ENCODE data around the gene CCDC30.

The CCDC30 gene

DNA sequence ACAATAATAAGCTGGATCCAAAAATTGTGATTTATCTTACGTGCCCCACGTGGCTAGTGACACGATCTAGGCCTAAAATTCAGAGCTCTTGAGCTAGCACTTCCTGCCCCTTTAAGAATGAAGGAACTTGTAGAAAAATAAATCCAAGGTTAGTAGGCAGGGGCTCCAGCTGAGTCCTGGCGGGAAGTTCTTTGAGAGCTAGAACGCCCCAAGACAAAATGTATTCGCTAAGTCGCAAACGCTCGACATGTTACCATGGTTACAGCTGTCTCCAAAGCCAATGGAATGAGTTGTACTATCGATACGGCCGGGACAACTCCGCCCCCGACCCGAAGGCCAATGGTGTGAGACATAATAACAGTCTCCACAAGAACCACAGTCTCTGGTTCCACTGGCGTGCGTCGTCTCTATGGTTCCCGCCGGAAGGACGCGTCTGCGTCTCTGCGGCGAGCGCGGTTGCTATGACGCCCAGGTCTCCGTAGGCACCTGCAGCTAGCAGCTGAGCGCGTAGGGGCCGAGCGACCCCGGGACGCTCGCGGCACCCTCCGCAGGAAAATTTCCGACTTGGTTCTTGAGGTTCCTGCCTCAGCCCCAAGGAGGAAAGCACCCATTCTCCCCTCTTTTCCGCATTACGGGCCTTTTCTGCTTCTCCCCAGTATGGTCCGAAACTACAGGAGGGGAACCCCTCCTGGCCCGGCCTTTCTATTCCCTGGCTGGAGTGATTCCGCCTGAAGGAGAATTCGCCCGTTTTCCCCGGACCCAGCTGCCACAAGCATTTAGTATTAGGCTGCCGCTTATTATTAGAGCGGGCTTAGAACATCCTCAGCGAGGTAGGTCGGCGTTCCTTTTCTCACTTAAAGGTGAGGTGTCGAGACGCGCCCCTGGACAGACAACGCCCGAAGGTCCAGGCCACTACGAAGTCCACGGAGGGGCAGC is at the start of gene CCDC30:
Gene CCDC30 (plus strand): TSS at position 459 of the 936 bp plus-strand sequence. CDS start 17,266 bp downstream, outside the sequence.
- peak; percentile 98 for DNase-seq (ENCODE audit: low read depth)
- TF ChIP-seq, protein P1, sequence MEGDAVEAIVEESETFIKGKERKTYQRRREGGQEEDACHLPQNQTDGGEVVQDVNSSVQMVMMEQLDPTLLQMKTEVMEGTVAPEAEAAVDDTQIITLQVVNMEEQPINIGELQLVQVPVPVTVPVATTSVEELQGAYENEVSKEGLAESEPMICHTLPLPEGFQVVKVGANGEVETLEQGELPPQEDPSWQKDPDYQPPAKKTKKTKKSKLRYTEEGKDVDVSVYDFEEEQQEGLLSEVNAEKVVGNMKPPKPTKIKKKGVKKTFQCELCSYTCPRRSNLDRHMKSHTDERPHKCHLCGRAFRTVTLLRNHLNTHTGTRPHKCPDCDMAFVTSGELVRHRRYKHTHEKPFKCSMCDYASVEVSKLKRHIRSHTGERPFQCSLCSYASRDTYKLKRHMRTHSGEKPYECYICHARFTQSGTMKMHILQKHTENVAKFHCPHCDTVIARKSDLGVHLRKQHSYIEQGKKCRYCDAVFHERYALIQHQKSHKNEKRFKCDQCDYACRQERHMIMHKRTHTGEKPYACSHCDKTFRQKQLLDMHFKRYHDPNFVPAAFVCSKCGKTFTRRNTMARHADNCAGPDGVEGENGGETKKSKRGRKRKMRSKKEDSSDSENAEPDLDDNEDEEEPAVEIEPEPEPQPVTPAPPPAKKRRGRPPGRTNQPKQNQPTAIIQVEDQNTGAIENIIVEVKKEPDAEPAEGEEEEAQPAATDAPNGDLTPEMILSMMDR (IDR thresholded peaks at IDR 0.05; ENCODE audit: control insufficient read depth, extremely low read depth, insufficient read depth): no peak
- peak within 1 kb of the TSS; percentile 89 for H3K4me3 ChIP-seq (ENCODE audit: low read depth, low read length)

DNA sequence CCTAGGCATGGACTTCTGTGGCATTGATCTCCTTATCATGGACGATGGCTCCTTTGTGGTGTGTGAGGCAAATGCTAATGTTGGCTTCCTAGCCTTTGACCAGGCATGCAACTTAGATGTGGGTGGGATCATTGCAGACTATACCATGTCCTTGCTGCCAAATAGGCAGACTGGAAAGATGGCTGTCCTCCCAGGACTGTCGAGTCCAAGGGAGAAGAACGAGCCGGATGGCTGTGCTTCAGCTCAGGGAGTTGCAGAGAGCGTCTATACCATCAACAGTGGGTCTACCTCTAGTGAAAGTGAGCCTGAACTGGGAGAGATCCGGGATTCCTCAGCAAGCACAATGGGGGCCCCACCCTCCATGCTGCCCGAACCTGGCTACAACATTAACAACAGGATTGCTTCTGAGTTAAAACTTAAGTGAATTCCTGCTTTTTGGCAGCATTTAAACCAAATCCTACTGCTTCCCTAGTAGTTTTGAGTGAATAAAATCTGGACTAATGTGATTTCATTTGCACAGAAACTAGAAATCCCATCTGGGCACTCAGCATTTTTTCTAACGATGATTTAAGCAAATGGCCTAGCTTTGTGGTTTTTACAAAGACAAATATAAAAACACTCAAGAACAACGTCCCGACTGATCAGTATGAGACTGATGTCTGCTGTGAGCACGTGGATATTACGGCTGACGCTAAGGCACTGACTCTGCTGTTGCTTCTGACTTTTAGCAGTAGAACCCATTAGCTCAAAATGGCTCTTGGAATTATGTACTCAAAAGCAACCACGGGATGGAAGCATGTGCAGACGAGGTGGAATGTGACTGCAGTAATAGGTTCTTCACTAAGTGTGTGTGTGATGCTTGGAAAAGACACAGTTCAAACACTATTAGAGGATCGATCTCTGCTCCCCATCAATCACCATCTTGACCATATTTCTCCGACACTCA is 48.3 kb upstream of the CCDC30 start:
- TF ChIP-seq, protein P1 (IDR thresholded peaks at IDR 0.05; ENCODE audit: control insufficient read depth, extremely low read depth, insufficient read depth): no peak
- DNase-seq (ENCODE audit: low read depth): no peak
- H3K4me3 ChIP-seq (ENCODE audit: low read depth, low read length): no peak overlapping the region

DNA sequence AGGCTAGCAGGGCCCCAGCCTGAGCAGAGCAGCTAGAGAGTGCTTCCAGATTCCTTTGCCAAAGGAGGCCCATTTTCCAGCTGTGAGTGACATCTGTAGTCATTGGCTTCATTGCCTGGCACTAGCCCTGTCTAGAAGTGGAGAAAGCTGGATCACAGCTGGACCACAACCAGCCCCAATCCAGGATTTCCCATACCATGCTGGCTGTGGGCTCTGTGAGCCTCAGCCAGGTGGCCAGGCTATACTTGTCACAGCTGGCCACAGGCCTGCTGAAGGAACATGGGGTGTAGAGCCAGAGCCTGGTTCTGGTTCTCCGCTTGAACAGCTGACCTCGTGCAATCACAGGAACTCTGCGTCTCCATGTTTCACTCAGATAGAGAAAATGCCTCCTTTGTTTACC is 45.9 kb upstream of the CCDC30 start:
- TF ChIP-seq, protein P1 (IDR thresholded peaks at IDR 0.05; ENCODE audit: control insufficient read depth, extremely low read depth, insufficient read depth): no peak
- DNase-seq (ENCODE audit: low read depth): no peak
- H3K4me3 ChIP-seq (ENCODE audit: low read depth, low read length): no peak overlapping the region

DNA sequence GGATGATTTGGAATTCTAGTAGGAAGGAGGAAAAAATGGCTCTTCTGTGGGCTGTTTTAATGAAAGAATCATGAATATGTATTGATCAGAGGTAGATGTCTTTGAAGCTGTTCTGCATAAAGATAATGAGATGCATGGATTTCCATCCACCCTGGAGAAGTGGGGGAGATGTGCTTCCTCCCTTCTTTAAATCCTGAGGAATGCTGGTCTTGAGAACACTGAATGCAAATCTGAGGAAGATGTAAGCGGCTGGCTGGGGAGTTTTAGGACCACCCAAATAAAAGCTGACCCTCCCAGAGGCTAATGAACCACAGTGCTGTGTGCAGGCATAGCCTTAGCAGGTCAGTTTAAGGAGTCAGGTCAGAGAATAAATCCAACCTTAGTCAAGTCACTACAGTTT is 44.6 kb upstream of the CCDC30 start:
- TF ChIP-seq, protein P1 (IDR thresholded peaks at IDR 0.05; ENCODE audit: control insufficient read depth, extremely low read depth, insufficient read depth): no peak
- no peak for DNase-seq (ENCODE audit: low read depth)
- no peak overlapping the region for H3K4me3 ChIP-seq (ENCODE audit: low read depth, low read length)

DNA sequence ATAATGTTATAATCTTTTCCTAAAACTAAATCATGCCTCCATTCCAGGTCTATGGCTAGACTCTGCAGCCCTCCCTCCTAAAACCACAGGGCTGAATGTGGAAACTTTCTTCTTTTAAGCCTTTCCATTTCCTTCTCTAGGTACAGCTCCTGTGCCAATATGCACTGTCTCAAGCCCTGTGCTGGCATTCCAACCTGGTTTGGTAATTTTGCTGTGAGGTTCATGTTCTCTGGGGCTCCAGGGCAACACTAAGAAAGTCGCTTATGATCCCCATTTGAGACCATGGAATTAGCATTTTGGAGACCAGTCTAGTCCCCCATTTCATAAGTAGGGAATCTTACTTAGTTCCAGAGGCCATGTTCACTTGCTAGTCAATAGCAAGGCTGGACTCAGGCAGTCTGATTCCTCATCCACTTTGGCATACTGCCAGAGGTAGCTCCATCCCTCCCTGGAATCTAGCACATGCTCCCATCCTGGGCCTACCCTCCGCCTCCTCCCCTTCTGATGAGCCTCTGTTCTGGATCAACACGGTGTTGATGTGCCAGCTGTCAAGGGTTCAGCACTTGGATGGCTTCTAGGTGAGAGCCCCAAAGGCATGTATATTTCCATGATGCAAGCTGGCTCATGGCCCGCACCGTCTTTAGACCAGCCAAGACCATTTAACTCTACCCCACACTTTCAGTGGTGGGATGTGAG is 43.8 kb upstream of the CCDC30 start:
- no peak overlapping the region for H3K4me3 ChIP-seq (ENCODE audit: low read depth, low read length)
- TF ChIP-seq, protein P1 (IDR thresholded peaks at IDR 0.05; ENCODE audit: control insufficient read depth, extremely low read depth, insufficient read depth): no peak
- no peak for DNase-seq (ENCODE audit: low read depth)

DNA sequence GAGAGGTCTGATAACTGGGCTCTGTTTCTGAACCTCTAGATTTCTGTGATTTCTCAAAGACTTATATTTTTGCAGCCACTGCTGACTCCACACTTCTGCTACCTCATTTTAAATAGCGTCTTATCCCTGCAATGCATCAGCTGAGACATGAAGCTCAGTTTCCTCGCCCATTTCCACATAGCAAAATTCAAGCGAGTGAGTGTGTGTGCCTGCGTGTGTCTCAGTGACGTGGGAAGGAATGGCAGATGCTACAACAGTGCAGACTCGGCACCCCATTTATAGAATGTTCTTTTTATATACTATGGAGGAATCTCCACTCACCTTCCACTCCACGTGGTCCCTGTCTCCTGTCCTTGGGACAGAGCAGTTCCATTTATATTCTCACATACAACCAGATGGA is 43.0 kb upstream of the CCDC30 start:
- no peak overlapping the region for H3K4me3 ChIP-seq (ENCODE audit: low read depth, low read length)
- DNase-seq (ENCODE audit: low read depth): no peak
- TF ChIP-seq, protein P1 (IDR thresholded peaks at IDR 0.05; ENCODE audit: control insufficient read depth, extremely low read depth, insufficient read depth): no peak
